HG02678 (cell line): Measurements from ENCODE around the gene KPNA4.
"Not testable (repeated sequence)": the region's sequence is repeated elsewhere in the genome, so short reads cannot be mapped to it uniquely, and the experiment has no call there.

Experiments used
- ATAC-seq: cut with Tn5 transposase; IDR thresholded peaks from one replicate; pipeline ENCODE4 v1.9.1; 2021; ENCODE audit warnings: mild to moderate bottlenecking, moderate library complexity; ENCODE audit not compliant: unreplicated experiment

The KPNA4 gene, protein sequence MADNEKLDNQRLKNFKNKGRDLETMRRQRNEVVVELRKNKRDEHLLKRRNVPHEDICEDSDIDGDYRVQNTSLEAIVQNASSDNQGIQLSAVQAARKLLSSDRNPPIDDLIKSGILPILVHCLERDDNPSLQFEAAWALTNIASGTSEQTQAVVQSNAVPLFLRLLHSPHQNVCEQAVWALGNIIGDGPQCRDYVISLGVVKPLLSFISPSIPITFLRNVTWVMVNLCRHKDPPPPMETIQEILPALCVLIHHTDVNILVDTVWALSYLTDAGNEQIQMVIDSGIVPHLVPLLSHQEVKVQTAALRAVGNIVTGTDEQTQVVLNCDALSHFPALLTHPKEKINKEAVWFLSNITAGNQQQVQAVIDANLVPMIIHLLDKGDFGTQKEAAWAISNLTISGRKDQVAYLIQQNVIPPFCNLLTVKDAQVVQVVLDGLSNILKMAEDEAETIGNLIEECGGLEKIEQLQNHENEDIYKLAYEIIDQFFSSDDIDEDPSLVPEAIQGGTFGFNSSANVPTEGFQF

DNA sequence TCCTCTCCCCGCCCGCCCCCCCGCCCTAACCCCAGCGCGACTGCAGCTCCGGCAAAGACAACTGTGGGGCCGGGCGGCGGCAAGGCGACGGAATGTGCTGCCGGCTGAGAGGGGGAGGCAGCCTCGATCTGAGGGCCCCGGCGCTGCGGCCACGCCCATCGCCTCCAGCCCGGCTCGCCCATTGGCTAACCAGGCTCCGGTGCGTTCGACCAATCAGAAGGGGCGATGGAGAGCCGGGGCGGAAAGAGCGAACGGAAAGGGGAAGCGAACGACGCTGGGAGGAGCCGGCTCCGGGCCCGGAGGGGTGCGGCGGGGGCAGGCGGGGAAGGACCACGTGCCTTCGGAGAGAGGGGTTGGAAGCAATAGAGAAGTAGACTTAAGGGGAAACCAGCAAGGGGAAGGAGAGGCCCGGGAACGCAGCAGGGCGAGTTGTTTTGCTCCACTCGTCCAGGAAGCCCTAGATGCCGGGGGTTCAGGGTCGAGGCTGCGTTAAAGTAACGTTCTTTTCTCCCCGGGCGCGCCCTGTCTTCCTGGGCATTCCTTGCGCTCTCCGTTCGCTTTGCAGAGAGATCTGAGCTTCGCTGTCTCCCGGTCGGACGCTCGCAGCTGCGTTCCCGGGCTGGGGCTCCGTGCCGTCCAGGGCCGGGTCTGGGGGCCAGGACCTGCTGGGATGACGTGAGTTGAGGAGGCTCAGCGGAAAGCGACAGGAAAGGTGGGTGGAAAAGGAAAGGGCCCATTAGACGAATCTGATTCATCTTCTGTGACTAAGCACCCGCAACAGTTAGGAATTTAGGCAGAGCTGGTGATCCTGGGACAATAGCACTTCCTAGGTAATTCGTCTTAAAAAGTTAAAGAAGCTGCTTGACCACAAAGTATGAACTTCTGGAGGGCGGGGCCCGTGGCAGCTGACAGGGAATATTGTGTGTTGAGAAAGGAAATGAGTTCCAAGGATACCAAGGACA, at the start of gene KPNA4:
Gene KPNA4, minus strand, starts transcription at position 130 of the 962 bp plus-strand sequence. CDS start 289 bp downstream, outside the sequence.
- ATAC-seq = peak; percentile 92

DNA sequence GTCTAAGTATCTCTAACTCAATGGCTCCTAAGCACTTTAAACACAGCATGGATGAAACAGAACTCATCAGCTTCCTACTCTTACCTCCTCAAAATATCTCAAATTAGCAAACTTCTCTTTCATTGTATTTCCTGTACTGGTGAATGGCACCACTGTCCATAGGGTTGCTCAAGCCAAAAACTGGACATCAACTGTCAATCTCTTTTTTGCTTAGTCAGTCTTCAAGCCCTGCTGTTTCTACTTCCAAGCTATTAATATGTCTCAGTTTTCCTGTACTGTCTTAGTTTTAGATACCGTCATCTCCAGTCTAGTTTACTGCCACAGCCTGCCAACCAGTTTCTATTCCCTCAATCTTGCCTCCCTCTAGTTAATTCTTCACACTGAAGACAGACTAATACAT, 48.3 kb upstream of the KPNA4 start:
- no peak for ATAC-seq

DNA sequence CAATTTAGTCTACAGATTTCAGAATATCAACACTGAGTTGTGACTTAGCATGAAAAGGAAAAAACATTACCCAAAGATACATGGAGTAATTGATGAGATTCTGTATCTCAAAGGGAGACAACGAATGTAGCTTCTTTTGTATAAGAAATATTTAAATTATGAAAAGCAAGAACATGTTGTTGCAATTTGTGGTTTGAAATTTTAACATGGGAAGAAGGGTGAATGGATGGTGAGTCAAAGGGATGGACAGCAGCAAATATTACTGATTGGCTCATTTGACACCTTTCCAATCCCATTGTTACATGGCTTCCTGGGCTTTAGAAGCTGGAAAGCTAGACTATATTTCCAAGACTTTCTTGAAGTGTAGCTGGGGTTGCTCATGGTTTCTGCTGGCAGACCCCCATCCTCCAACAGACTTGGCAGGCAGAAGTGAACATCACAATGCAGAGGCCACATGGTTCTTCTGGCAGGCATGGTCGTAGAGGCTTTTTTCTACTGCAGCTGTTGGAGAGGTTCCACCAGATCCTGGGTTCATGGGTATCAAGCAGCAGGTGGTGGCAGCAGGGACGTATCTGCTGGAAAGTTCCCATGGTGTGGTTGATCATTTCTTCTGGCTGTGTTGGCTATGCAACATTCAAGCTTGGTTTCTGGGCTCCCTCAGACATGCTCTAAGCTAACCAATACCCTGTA, 47.2 kb upstream of the KPNA4 start:
- ATAC-seq = no peak

GRCh38 chr3:160611141-160611540, 45.8 kb upstream of the KPNA4 start:
- ATAC-seq = no peak

DNA sequence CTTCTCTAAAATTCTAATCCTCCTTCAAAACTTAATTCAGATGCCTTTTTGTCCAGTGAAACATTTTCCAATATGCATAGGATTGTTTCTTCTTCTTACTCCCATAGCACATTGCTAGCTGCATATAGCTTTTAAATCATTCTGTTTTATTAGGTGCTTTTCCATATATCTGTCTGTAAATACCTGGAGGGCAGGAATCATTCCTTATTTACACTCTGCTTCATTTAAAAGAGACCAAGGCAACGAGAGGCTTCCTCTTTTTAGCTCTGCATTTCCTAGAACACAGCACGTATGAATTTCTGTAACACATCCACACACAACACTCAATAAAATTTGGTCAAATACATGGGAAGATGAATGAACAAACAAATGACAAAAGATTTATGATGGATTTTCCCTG, 43.5 kb upstream of the KPNA4 start:
- ATAC-seq = no peak

- ATAC-seq = no peak
Measured at GRCh38 chr3:160607826-160608225, 42.5 kb upstream of the KPNA4 start.

DNA sequence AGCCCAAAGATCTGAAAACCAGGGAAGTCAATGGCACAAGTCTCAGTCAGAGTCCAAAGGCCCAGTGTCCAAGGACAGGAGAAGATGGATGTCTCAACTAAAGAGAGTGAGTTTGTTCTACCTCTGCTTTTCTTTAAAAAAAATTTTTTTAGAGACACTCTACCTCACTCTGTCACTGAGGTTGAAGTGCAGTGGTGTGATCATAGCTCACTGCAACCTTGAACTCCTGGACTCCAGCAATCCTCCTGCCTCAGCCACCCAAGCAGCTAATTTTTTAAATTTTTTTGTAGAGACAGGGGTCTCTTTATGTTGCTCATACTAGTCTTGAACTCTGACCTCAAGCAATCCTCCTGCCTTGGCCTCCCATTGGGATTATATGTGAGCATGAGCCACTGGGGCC, 39.9 kb upstream of the KPNA4 start:
- ATAC-seq = no peak

GRCh38 chr3:160603845-160604244, 38.5 kb upstream of the KPNA4 start:
- ATAC-seq = not testable (repeated sequence)

- no peak for ATAC-seq
Measured at GRCh38 chr3:160602259-160602658, 36.9 kb upstream of the KPNA4 start.

DNA sequence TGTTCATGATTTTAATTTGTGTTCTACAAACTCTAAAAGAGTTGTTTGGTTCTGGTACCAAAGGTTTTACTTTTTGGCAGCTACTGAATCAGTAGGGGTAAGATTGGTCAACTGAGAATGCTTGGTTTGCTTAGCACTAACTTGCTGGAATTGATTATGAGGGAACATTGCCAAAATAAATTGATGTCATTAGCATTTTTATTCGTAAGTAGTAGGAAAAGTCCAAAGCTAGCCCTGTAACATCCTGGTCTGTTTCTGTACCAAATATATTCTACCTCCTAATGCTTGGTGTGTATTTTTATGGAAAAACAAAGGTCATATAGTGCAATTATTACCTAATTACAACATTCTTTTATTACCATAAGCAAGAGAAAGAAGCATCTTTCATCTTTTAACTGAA, 35.9 kb upstream of the KPNA4 start:
- no peak for ATAC-seq

DNA sequence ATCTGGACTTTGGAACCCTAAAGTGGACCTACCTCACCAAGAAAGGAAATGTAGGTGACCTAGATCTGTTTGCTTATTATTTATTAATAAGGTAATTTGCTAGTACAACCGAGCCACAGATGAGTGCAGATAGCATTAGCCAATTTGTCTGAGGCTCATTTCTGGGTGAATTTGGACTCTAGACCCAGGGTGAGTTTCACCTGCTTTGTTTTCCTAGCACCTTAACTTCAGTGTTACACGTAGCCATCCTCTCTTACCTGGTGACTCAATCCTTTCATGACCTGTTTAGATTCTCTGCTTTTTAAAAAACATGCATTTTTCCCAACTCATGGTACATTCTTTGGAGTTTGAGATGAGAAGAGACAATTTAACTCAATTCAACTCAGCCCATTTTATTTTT, 33.5 kb upstream of the KPNA4 start:
- no peak for ATAC-seq

DNA sequence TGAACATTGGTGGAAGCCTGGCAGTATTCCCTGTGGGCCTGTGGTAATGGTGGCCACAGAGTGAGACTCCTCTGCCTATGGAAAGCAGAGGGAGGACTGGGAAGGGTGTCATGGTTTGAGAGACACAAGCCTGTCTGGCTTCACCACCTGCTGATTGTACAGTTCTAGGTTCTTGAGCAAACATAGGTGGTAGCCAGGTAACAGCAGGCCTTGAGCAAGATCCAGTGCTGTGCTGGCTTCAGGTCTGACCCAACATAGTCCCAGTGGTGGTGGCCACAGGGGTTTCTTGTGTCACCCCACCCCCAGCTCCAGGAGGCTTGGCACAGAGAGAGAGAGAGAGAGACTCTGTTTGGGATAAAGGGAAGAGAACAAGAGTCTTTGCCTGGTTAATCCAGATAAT, 22.7 kb upstream of the KPNA4 start:
- no peak for ATAC-seq

DNA sequence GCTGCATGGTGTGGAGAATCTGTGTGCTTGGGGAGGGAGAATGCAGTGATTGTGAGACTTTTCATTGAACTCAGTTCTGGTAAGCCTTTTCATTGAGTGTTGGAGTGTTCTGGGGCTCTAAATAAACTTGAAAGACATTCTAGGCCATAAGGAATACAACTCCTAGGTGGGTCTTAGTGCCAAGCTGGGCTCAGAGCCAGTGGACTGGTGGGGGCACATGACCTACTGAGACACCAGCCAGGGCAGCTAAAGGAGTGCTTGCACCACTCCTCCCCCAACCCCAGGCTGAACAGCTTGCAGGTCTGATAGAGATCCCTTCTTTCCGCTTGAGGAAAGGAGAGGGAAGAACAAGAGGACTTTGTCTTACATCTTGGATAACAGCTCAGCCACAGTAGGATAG, 21.7 kb upstream of the KPNA4 start:
- ATAC-seq = no peak

- no peak for ATAC-seq
Measured at GRCh38 chr3:160586679-160587078, 21.3 kb upstream of the KPNA4 start.

- ATAC-seq = no peak
Measured at GRCh38 chr3:160583451-160583850, 18.1 kb upstream of the KPNA4 start.

DNA sequence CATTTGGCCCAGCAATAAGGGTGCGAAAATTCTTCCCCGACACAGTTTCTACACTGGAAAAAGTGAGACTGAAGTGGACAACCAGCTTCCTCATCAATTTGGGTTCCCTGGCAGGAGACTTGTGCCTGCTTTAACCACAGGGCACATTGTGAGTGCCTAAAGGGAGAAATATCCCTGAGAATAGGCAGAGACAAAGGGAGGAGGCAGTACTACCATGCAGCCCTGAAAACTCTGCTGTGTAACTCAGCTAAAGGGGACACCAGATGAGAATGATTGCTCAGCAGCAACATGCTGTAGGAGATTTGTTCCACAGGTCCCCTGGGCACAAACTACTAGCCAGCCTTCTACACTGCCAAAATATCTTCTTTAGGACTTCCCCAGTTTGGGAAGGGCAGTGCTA, 15.6 kb upstream of the KPNA4 start:
- ATAC-seq = no peak

- ATAC-seq = no peak
Measured at GRCh38 chr3:160577556-160578195, 12.3 kb upstream of the KPNA4 start.

GRCh38 chr3:160577093-160577492, 11.7 kb upstream of the KPNA4 start:
- no peak for ATAC-seq

- no peak for ATAC-seq
Measured at GRCh38 chr3:160576621-160577020, 11.2 kb upstream of the KPNA4 start.

GRCh38 chr3:160575589-160575988, 10.2 kb upstream of the KPNA4 start:
- ATAC-seq = no peak

- ATAC-seq = no peak
Measured at GRCh38 chr3:160574636-160575035, 9.3 kb upstream of the KPNA4 start.
